ENCODE results near the gene MUC12. TPM values are rescaled to one million over a fixed set of nuclear protein-coding genes. Genes with fewer than 3 reads are reported as not detected.

Gene MUC12
- total RNA-seq, 1 donor from 2014 or later, result 1.6 TPM

GRCh38 chr7:101009629-101010028 lies 40.3 kb downstream of the MUC12 start:
- Mint-ChIP-seq H3K27ac (no peak overlapping the region), H3K36me3 (no peaks in the 10 kb centered on the region), H3K4me1 (ENCODE audit: unreplicated experiment) (no peaks in the 10 kb centered on the region), H3K9me3 (no peaks in the 10 kb centered on the region), H3K4me3 (no peak overlapping the region), H3K27me3 (peaks cover 21% of the 10 kb centered on the region)
- TF ChIP-seq CTCF (conservative IDR thresholded peaks at IDR 0.05), result no peak
- no peak for DNase-seq (ENCODE audit: extremely low spot score, unreplicated experiment)

GRCh38 chr7:101012931-101013330 lies 43.6 kb downstream of the MUC12 start:
- no peak for TF ChIP-seq CTCF (conservative IDR thresholded peaks at IDR 0.05)
- Mint-ChIP-seq H3K4me1 (ENCODE audit: unreplicated experiment) (no peaks in the 10 kb centered on the region), H3K9me3 (no peaks in the 10 kb centered on the region), H3K27me3 (peaks cover 25% of the 10 kb centered on the region), H3K36me3 (no peaks in the 10 kb centered on the region), H3K4me3 (no peak overlapping the region), H3K27ac (no peak overlapping the region)
- no peak for DNase-seq (ENCODE audit: extremely low spot score, unreplicated experiment)

- H3K9me3 Mint-ChIP-seq, result no peaks in the 10 kb centered on the region
- no peaks in the 10 kb centered on the region for H3K36me3 Mint-ChIP-seq
- no peak overlapping the region for H3K4me3 Mint-ChIP-seq
- no peak for DNase-seq (ENCODE audit: extremely low spot score, unreplicated experiment)
- H3K4me1 Mint-ChIP-seq (ENCODE audit: unreplicated experiment), result no peaks in the 10 kb centered on the region
- H3K27ac Mint-ChIP-seq, result no peak overlapping the region
- no peak for TF ChIP-seq CTCF (conservative IDR thresholded peaks at IDR 0.05)
- peaks cover 9% of the 10 kb centered on the region for H3K27me3 Mint-ChIP-seq
Measured at GRCh38 chr7:101015626-101016025, 46.3 kb downstream of the MUC12 start.

GRCh38 chr7:101017064-101017777 lies 47.9 kb downstream of the MUC12 start:
- H3K4me3 Mint-ChIP-seq, result peak overlapping the region; percentile 73
- H3K9me3 Mint-ChIP-seq, result no peaks in the 10 kb centered on the region
- H3K4me1 Mint-ChIP-seq (ENCODE audit: unreplicated experiment), result no peaks in the 10 kb centered on the region
- peaks cover 20% of the 10 kb centered on the region for H3K27me3 Mint-ChIP-seq
- no peak for TF ChIP-seq CTCF (conservative IDR thresholded peaks at IDR 0.05)
- H3K27ac Mint-ChIP-seq, result peak overlapping the region; percentile 43
- H3K36me3 Mint-ChIP-seq, result no peaks in the 10 kb centered on the region
- no peak for DNase-seq (ENCODE audit: extremely low spot score, unreplicated experiment)

GRCh38 chr7:101018271-101019167 lies 49.2 kb downstream of the MUC12 start:
- no peaks in the 10 kb centered on the region for H3K4me1 Mint-ChIP-seq (ENCODE audit: unreplicated experiment)
- H3K36me3 Mint-ChIP-seq, result no peaks in the 10 kb centered on the region
- H3K27ac Mint-ChIP-seq, result no peak overlapping the region
- DNase-seq (ENCODE audit: extremely low spot score, unreplicated experiment), result no peak
- H3K27me3 Mint-ChIP-seq, result peaks cover 20% of the 10 kb centered on the region
- H3K4me3 Mint-ChIP-seq, result no peak overlapping the region
- no peak for TF ChIP-seq CTCF (conservative IDR thresholded peaks at IDR 0.05)
- H3K9me3 Mint-ChIP-seq, result no peaks in the 10 kb centered on the region
